Caco-2 (cell line): ENCODE measurements around the gene SPATA1. TPM values are rescaled to one million over a fixed set of nuclear protein-coding genes. Genes with fewer than 3 reads are reported as not detected.

ENCODE experiments used
- Bru-seq: library from RNA; stranded (reverse); fragments of 400-500 nt; gene quantifications from one replicate; lab custom pipeline; 2021; lab: Mats Ljungman, UMichigan
- BruChase-seq, 2 experiments: library from RNA; stranded (reverse); fragments of 400-500 nt; gene quantifications; one replicate each; lab custom pipeline; 2021; lab: Mats Ljungman, UMichigan
- BruUV-seq: library from RNA; stranded (reverse); fragments of 400-500 nt; replicated peaks from 2 replicates; lab custom pipeline; 2021; lab: Mats Ljungman, UMichigan
- CTCF ChIA-PET: fragments of 300-600 bp; sonication (Branson Sonifier 250); formaldehyde crosslinking; loops from one replicate; lab custom pipeline; 2022; ENCODE audit warnings: antibody characterized with exemption; lab: Charles Lee
- POLR2A ChIA-PET: fragments of 300-600 bp; sonication (Branson Sonifier 250); formaldehyde crosslinking; loops from one replicate; lab custom pipeline; 2022; ENCODE audit warnings: antibody characterized with exemption; lab: Charles Lee
- DNase-seq, 2 experiments: peaks; one replicate each; pipeline versions ENCODE4 v3.0.0 to v3.0.0-alpha.2; 2020 to 2022
- H3K27me3 ChIP-seq: replicated peaks from 2 replicates; pipeline ENCODE4 v1.6.0; 2011; ENCODE audit warnings: low read length; ENCODE audit not compliant: control insufficient read depth, insufficient read depth
- H3K36me3 ChIP-seq: 2 replicates; pipeline ENCODE4 v1.5.1; 2011; ENCODE audit warnings: low read length; ENCODE audit not compliant: control insufficient read depth, insufficient read depth
- H3K4me1 ChIP-seq: fragments of 250-450 bp; sonication (Bioruptor Pico); 2 replicates; pipeline ENCODE4 v1.5.1; 2020; ENCODE audit warnings: mild to moderate bottlenecking
- H3K4me3 ChIP-seq: 2 replicates; pipeline ENCODE4 v1.5.1; 2011; ENCODE audit warnings: low read depth, mild to moderate bottlenecking, control low read depth, low read length
- H3K9me3 ChIP-seq: fragments of 250-450 bp; sonication (Bioruptor Pico); 2 replicates; pipeline ENCODE4 v1.5.1; 2020; ENCODE audit warnings: mild to moderate bottlenecking, moderate library complexity
- H3K27ac Mint-ChIP-seq: one replicate; pipeline ENCODE4 v1.8.0; 2022; ENCODE audit warnings: mixed read lengths; ENCODE audit not compliant: unreplicated experiment
- H3K27me3 Mint-ChIP-seq: one replicate; pipeline ENCODE4 v1.8.0; 2022; ENCODE audit warnings: mixed read lengths; ENCODE audit not compliant: insufficient read depth, unreplicated experiment
- H3K36me3 Mint-ChIP-seq: one replicate; pipeline ENCODE4 v1.8.0; 2022; ENCODE audit warnings: mild to moderate bottlenecking, mixed read lengths; ENCODE audit not compliant: insufficient read depth, unreplicated experiment
- H3K4me1 Mint-ChIP-seq: one replicate; pipeline ENCODE4 v1.8.0; 2022; ENCODE audit warnings: low read depth, mixed read lengths; ENCODE audit not compliant: unreplicated experiment
- H3K4me3 Mint-ChIP-seq: one replicate; pipeline ENCODE4 v1.8.0; 2022; ENCODE audit warnings: mild to moderate bottlenecking, moderate library complexity, mixed read lengths; ENCODE audit not compliant: unreplicated experiment
- H3K9me3 Mint-ChIP-seq: one replicate; pipeline ENCODE4 v1.8.0; 2022; ENCODE audit warnings: mixed read lengths; ENCODE audit not compliant: unreplicated experiment
- CTCF ChIP-seq, 2 experiments: fragments of 200-600 bp in 1 of 2; IDR thresholded peaks; 1 replicate in 1 of 2; 2 replicates in 1 of 2; pipeline versions ENCODE4 v1.5.1 to v1.8.0; 2011 to 2022; ENCODE audit warnings: antibody characterized with exemption in 1 of 2, control low read depth in 1 of 2, inconsistent platforms in 1 of 2, low read depth in 1 of 2, low read length in 1 of 2, mild to moderate bottlenecking in 1 of 2, moderate library complexity in 1 of 2; ENCODE audit not compliant: insufficient read depth in 1 of 2, severe bottlenecking in 1 of 2, unreplicated experiment in 1 of 2
- intact Hi-C: fragments of 100-400 bp; cut with micrococcal nuclease; formaldehyde crosslinking; loops from one replicate; pipeline ENCODE4 v1.10.0; 2022; ENCODE audit not compliant: unreplicated experiment
- long read RNA-seq: library from polyadenylated mRNA; stranded (forward); transcript quantifications from one replicate; pipeline ENCODE4 v2.0.0, GENCODE V29; 2022
- total RNA-seq: library from RNA; stranded (reverse); gene quantifications from 2 replicates; pipeline ENCODE4 v1.2.3, GENCODE V29; 2022

Gene SPATA1
- total RNA-seq: 0.57 TPM in 1 of 2 replicates, not detected in the other
- percentile 23 among the genes with signal in this experiment for Bru-seq, nascent RNA
- percentile 15 among the genes with signal in this experiment for BruChase-seq, experiment 1, labeled RNA remaining after a 2-hour chase
- BruChase-seq, experiment 2, labeled RNA remaining after a 6-hour chase: percentile 9 among the genes with signal in this experiment
- long read RNA-seq, partial matches to known transcripts: 0 of 9 reads
- long read RNA-seq, other reads (novel, unspliced or antisense): 9 of 9 reads

GRCh38 chr1:84506002-84506728, at the start of gene SPATA1, which contains the start of gene GNG5:
TSS of gene SPATA1 (plus strand) at chr1:84506386. CDS start at chr1:84516360, 9,974 bp downstream.
TSS of gene GNG5 (minus strand) at chr1:84506581. CDS start at chr1:84506091, 490 bp downstream.
- POLR2A ChIA-PET: interaction anchor here (0.6 to 1.0 kb wide), 2 partner anchors 68 to 208 kb away, joined by 3 read pairs; partner anchors contain the start of gene CTBS
- Mint-ChIP-seq H3K9me3 (no peaks in the 10 kb centered on the region), H3K36me3 (peaks cover 14% of the 10 kb centered on the region), H3K4me3 (peak within 1 kb of the TSS; percentile 88), H3K27ac (peak within 1 kb of the TSS; percentile 95), H3K4me1 (no peaks in the 10 kb centered on the region), H3K27me3 (no peaks in the 10 kb centered on the region)
- Histone ChIP-seq H3K27me3 (no peaks in the 10 kb centered on the region), H3K36me3 (no peaks in the 10 kb centered on the region), H3K9me3 (no peaks in the 10 kb centered on the region), H3K4me1 (peaks cover 7% of the 10 kb centered on the region; the same call in 1 of the 2 replicates), H3K4me3 (peak within 1 kb of the TSS; percentile 81)
- intact Hi-C loops: loop anchor here (1.0 to 10.0 kb wide), 4 partner anchors 27 to 185 kb away; partner anchors contain the start of genes CTBS, RPF1 and SSX2IP
- CTCF ChIA-PET: interaction anchor here (1.1 to 2.2 kb wide), 2 partner anchors 27 to 68 kb away, joined by 4 to 5 read pairs; partner anchors contain the start of gene CTBS
- no TSS peak for BruUV-seq
- peak; percentile 94 to 95 for DNase-seq
- no peak for TF ChIP-seq CTCF (IDR thresholded peaks at IDR 0.05; ENCODE audit: insufficient read depth in 1 of 2, low read depth in 1 of 2, low read length in 1 of 2, severe bottlenecking in 1 of 2, unreplicated experiment in 1 of 2)

GRCh38 chr1:84462118-84462517, 44.1 kb upstream of the SPATA1 start:
- no peak overlapping the region for H3K4me3 ChIP-seq
- TF ChIP-seq CTCF (IDR thresholded peaks at IDR 0.05; ENCODE audit: insufficient read depth in 1 of 2, low read depth in 1 of 2, low read length in 1 of 2, severe bottlenecking in 1 of 2, unreplicated experiment in 1 of 2): no peak
- Mint-ChIP-seq H3K9me3 (no peaks in the 10 kb centered on the region), H3K4me1 (no peaks in the 10 kb centered on the region), H3K4me3 (no peak overlapping the region), H3K27me3 (peaks cover 12% of the 10 kb centered on the region), H3K27ac (no peak overlapping the region), H3K36me3 (no peaks in the 10 kb centered on the region)
- no peaks in the 10 kb centered on the region for H3K9me3 ChIP-seq
- H3K4me1 ChIP-seq: no peaks in the 10 kb centered on the region
- intact Hi-C loops: no loop called here
- no peaks in the 10 kb centered on the region for H3K36me3 ChIP-seq
- ChIA-PET POLR2A (no interaction called here), CTCF (no interaction called here)
- no TSS peak for BruUV-seq
- H3K27me3 ChIP-seq: no peaks in the 10 kb centered on the region
- DNase-seq: no peak

- intact Hi-C loops: no loop called here
- no peak overlapping the region for H3K4me3 Mint-ChIP-seq
- Histone ChIP-seq H3K4me1 (no peaks in the 10 kb centered on the region), H3K9me3 (no peaks in the 10 kb centered on the region), H3K27me3 (no peaks in the 10 kb centered on the region), H3K36me3 (no peaks in the 10 kb centered on the region), H3K4me3 (no peak overlapping the region)
- ChIA-PET CTCF (no interaction called here), POLR2A (no interaction called here)
- TF ChIP-seq CTCF (IDR thresholded peaks at IDR 0.05; ENCODE audit: insufficient read depth in 1 of 2, low read depth in 1 of 2, low read length in 1 of 2, severe bottlenecking in 1 of 2, unreplicated experiment in 1 of 2): no peak
- H3K27ac Mint-ChIP-seq: no peak overlapping the region
- BruUV-seq: no TSS peak
- no peak for DNase-seq
- peaks cover 3% of the 10 kb centered on the region for H3K27me3 Mint-ChIP-seq
- H3K4me1 Mint-ChIP-seq: no peaks in the 10 kb centered on the region
- no peaks in the 10 kb centered on the region for H3K36me3 Mint-ChIP-seq
- H3K9me3 Mint-ChIP-seq: no peaks in the 10 kb centered on the region
These were observed 38.9 kb upstream of the SPATA1 start for GRCh38 chr1:84467298-84467697.
